ENCODE results near the gene PPP4R3A. TPM values are rescaled to one million over a fixed set of nuclear protein-coding genes. Genes with fewer than 3 reads are reported as not detected.

Gene PPP4R3A
- total and polyA plus RNA-seq, 10 of the 15 experiments (the other 5 are each of a cell fraction or from before 2014, with no cell fraction given), result 19.4 to 97.8 (median 62.9) TPM

GRCh38 chr14:91419044-91419397 is 91.1 kb downstream of the PPP4R3A start (continued):
- TF ChIP-seq NKRF (conservative IDR thresholded peaks at IDR 0.05), result no peak
- TF ChIP-seq FOXK2 (IDR thresholded peaks at IDR 0.05), result no peak
- TF ChIP-seq ZNF217 (IDR thresholded peaks at IDR 0.05), result no peak
- no peak for TF ChIP-seq SMAD1 (IDR thresholded peaks at IDR 0.05; ENCODE audit: low read depth, partially characterized antibody)
- TF ChIP-seq CEBPZ (IDR thresholded peaks at IDR 0.05; ENCODE audit: low read depth, low read length), result no peak
- no peak for TF ChIP-seq TAF1 (IDR thresholded peaks at IDR 0.05; ENCODE audit: borderline replicate concordance, low read depth, low read length)
- TF ChIP-seq, protein P1, sequence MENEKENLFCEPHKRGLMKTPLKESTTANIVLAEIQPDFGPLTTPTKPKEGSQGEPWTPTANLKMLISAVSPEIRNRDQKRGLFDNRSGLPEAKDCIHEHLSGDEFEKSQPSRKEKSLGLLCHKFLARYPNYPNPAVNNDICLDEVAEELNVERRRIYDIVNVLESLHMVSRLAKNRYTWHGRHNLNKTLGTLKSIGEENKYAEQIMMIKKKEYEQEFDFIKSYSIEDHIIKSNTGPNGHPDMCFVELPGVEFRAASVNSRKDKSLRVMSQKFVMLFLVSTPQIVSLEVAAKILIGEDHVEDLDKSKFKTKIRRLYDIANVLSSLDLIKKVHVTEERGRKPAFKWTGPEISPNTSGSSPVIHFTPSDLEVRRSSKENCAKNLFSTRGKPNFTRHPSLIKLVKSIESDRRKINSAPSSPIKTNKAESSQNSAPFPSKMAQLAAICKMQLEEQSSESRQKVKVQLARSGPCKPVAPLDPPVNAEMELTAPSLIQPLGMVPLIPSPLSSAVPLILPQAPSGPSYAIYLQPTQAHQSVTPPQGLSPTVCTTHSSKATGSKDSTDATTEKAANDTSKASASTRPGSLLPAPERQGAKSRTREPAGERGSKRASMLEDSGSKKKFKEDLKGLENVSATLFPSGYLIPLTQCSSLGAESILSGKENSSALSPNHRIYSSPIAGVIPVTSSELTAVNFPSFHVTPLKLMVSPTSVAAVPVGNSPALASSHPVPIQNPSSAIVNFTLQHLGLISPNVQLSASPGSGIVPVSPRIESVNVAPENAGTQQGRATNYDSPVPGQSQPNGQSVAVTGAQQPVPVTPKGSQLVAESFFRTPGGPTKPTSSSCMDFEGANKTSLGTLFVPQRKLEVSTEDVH (IDR thresholded peaks at IDR 0.05; ENCODE audit: low read depth, partially characterized antibody), result no peak
- TF ChIP-seq CREM (IDR thresholded peaks at IDR 0.05; ENCODE audit: low read depth), result no peak
- TF ChIP-seq, protein P2, sequence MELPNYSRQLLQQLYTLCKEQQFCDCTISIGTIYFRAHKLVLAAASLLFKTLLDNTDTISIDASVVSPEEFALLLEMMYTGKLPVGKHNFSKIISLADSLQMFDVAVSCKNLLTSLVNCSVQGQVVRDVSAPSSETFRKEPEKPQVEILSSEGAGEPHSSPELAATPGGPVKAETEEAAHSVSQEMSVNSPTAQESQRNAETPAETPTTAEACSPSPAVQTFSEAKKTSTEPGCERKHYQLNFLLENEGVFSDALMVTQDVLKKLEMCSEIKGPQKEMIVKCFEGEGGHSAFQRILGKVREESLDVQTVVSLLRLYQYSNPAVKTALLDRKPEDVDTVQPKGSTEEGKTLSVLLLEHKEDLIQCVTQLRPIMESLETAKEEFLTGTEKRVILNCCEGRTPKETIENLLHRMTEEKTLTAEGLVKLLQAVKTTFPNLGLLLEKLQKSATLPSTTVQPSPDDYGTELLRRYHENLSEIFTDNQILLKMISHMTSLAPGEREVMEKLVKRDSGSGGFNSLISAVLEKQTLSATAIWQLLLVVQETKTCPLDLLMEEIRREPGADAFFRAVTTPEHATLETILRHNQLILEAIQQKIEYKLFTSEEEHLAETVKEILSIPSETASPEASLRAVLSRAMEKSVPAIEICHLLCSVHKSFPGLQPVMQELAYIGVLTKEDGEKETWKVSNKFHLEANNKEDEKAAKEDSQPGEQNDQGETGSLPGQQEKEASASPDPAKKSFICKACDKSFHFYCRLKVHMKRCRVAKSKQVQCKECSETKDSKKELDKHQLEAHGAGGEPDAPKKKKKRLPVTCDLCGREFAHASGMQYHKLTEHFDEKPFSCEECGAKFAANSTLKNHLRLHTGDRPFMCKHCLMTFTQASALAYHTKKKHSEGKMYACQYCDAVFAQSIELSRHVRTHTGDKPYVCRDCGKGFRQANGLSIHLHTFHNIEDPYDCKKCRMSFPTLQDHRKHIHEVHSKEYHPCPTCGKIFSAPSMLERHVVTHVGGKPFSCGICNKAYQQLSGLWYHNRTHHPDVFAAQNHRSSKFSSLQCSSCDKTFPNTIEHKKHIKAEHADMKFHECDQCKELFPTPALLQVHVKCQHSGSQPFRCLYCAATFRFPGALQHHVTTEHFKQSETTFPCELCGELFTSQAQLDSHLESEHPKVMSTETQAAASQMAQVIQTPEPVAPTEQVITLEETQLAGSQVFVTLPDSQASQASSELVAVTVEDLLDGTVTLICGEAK (IDR thresholded peaks at IDR 0.05; ENCODE audit: borderline replicate concordance), result no peak
- TF ChIP-seq ZSCAN29 (IDR thresholded peaks at IDR 0.05), result no peak
- no peak for TF ChIP-seq ZNF274 (IDR thresholded peaks at IDR 0.05; ENCODE audit: insufficient read depth, insufficient read length)
- TF ChIP-seq MEF2A (IDR thresholded peaks at IDR 0.05; ENCODE audit: insufficient read depth, low read depth, low read length), result no peak
- TF ChIP-seq POLR2AphosphoS5 (IDR thresholded peaks at IDR 0.05; ENCODE audit: low read length), result no peak
- no peak for TF ChIP-seq ELK1 (IDR thresholded peaks at IDR 0.05; ENCODE audit: low read depth, low read length)
- no peak for TF ChIP-seq SRF (IDR thresholded peaks at IDR 0.05; ENCODE audit: low read depth in 2 of 2, low read length in 2 of 2)
- no peak for TF ChIP-seq TCF3 (IDR thresholded peaks at IDR 0.05; ENCODE audit: borderline replicate concordance, insufficient read depth, low read depth, low read length)
- TF ChIP-seq RB1 (IDR thresholded peaks at IDR 0.05; ENCODE audit: borderline replicate concordance), result no peak; the same call in 1 of the 2 replicates
- TF ChIP-seq RUNX3 (IDR thresholded peaks at IDR 0.05; ENCODE audit: low read length), result peak; percentile 68; the same call in 1 of the 2 replicates

Measured in GM12878 (cell line).